GM19397 (cell line): ENCODE results near the gene TAP2.
"Not testable (repeated sequence)": the region's sequence is repeated elsewhere in the genome, so short reads cannot be mapped to it uniquely, and the experiment has no call there.

Experiments
- ATAC-seq: cut with Tn5 transposase; IDR thresholded peaks from one replicate; pipeline ENCODE4 v1.9.1; 2021; ENCODE audit warnings: mild to moderate bottlenecking, moderate library complexity; ENCODE audit not compliant: unreplicated experiment

Gene TAP2

DNA sequence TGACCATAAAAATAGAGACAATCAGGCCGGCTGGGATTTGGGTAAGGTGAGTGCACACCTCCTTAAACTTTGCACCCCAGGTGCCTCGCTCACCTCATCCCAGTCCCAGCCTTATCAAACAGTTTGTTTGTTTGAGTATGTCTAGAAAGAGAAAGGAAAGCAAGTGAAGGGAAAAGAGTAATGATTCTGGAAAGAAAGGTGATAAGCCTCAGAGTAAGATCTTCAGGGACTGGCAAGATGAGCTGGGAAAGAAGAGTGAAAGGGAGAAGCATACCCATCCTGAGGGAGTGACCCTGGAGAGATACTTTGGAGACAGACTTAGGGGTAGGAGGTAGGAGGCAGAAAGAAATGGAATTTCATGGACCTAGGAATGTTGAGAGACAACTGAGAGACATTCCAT, 1.7 kb downstream of the TAP2 start:
- no peak for ATAC-seq

- no peak for ATAC-seq
Measured at GRCh38 chr6:32835167-32835893, 3.2 kb downstream of the TAP2 start.

DNA sequence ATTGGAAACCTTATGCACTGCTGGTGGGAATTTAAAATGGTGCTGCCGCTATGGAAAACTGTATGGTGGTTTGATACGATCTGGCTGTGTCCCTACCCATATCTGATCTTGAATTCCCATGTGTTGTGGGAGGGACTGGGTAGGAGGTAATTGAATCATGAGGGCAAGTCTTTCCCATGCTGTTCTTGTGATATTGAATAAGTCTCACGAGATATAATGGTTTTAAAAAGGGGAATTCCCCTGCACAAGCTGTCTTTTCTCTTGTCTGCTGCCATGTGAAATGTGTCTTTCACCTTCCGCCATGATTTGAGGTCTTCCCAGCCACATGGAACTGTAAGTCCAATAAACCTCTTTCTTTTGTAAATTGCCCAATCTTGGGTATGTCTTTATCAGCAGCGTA, 4.9 kb downstream of the TAP2 start:
- ATAC-seq, result no peak

- no peak for ATAC-seq
Measured at GRCh38 chr6:32832535-32832934, 6.0 kb downstream of the TAP2 start.

- ATAC-seq, result no peak
Measured at GRCh38 chr6:32830936-32831335, 7.6 kb downstream of the TAP2 start.

GRCh38 chr6:32830017-32830416, 8.5 kb downstream of the TAP2 start:
- no peak for ATAC-seq

GRCh38 chr6:32829495-32829894, 9.0 kb downstream of the TAP2 start:
- no peak for ATAC-seq

GRCh38 chr6:32827025-32827424, 11.5 kb downstream of the TAP2 start:
- no peak for ATAC-seq

GRCh38 chr6:32825966-32826365, 12.6 kb downstream of the TAP2 start:
- no peak for ATAC-seq

- no peak for ATAC-seq
Measured at GRCh38 chr6:32819729-32820128, 18.8 kb downstream of the TAP2 start.

DNA sequence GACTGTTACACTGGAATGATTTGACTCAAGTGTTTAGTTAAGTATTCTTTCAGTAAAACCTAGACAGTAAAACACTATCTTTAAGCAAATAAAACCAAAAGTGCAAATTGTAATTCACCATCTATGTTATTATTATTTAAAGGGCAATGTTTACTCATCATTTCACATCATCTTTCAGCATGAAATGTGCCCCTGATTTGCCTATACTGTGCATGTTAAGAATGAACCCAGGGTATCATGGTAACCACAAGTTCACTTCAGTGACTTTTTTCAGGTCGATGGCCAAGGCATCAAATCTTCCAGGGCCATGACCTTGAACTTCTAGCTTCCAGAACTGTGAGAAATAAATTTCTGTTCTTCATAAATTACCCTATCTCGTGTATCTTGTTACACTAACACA, 19.7 kb downstream of the TAP2 start:
- no peak for ATAC-seq

DNA sequence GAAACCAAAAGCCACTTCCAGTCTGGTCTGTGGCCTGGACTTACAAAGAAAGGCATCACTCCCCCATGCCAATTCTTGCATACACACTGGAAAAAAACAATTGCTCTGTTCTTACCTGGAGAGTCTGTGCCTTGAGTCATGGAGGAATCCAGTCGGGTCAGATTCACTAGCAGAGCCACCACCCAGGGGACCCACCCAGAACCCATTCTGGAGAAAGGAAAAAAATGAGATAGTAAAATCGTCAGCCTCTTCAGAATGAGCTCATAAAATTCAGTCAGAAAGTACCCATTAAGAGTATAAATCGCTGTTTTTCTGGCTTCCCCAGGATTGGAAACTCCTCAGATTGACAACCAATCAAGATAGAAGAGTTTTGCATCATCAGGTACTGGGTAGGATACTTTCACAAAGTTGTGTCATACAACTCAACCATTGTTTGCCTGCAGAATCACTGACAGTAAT, 21.8 kb downstream of the TAP2 start, which contains the start of gene HLA-DOB:
HLA-DOB (minus strand) TSS at position 257 of the 459 bp plus-strand sequence; CDS start at position 206, 51 bp downstream.
- no peak for ATAC-seq

- ATAC-seq, result no peak
Measured at GRCh38 chr6:32815996-32816395, 22.5 kb downstream of the TAP2 start.

GRCh38 chr6:32815115-32815514, 23.4 kb downstream of the TAP2 start:
- no peak for ATAC-seq

DNA sequence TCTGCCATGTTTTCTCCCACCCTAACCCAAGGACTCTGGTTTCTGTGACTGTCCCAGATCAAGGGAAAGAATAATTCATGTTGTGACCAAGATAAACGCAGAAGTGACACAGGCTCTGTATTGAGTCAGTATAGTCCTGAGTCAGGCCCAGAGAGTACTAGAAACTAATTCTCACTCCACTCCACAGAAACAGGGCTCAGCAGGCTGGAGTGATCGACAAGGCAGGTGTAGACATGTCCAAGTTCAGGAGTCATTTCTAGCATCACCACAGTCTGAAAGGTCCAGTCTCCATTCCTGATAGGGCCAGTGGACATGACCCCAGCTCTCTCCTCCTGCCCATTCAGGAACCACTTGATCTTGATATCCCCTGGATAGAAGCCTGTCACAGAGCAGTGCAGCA, 24.4 kb downstream of the TAP2 start:
- no peak for ATAC-seq

DNA sequence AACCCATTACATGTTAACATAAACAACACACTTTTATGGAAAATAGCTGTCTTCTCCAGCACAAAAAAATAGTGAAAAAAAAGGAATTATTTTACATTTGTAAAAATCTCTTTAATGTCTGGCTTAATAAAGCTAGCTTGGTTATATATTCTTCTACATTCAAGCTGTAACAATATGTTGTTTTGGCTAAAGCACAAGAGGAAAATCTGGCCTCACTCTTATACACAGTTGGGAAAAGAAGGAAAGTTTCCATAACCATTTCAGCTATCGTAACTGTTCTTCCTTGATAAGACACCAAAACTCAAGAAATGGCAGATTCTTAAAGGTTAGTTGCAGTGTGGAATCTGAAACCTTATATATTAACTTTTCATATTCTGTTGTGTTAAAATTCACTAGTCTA, 29.4 kb downstream of the TAP2 start:
- ATAC-seq, result no peak

GRCh38 chr6:32807020-32807580, 31.4 kb downstream of the TAP2 start:
- ATAC-seq, result no peak

- ATAC-seq, result not testable (repeated sequence)
Measured at GRCh38 chr6:32805404-32805803, 33.1 kb downstream of the TAP2 start.

- no peak for ATAC-seq
Measured at GRCh38 chr6:32803416-32803815, 35.1 kb downstream of the TAP2 start.

GRCh38 chr6:32799740-32800139, 38.8 kb downstream of the TAP2 start:
- ATAC-seq, result no peak

- ATAC-seq, result no peak
Measured at GRCh38 chr6:32799168-32799567, 39.4 kb downstream of the TAP2 start.
